ENCODE data around the gene C1GALT1. TPM values are rescaled to one million over a fixed set of nuclear protein-coding genes. Genes with fewer than 3 reads are reported as not detected.

Gene C1GALT1
- total RNA-seq, 1 donor from 2014 or later, result 37.6 TPM

DNA sequence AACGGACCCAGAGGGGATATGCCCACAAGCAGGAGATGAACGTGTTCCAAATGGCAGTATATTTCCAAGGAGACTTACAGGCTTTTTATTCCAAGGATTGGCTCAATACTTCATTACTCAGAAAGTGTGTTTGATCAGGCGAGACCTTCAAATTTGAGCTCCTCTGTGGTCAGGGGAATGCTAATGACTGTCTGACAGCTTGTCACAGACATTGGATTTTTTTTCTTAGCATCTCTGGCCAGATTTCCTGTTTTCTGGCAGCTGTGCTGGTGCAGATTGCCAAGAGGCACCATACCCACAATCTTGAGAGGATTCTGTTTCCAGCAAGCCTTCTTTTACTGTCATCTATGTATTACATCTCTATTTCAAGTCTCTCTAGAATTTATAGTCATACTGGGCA lies 93.8 kb downstream of the C1GALT1 start:
- no peak for DNase-seq (ENCODE audit: low spot score)
- Mint-ChIP-seq H3K4me3 (ENCODE audit: low read depth) (no peak overlapping the region), H3K27ac (no peak overlapping the region), H3K4me1 (ENCODE audit: low read depth) (peaks cover 3% of the 10 kb centered on the region), H3K9me3 (no peaks in the 10 kb centered on the region), H3K36me3 (ENCODE audit: low read depth) (no peaks in the 10 kb centered on the region), H3K27me3 (ENCODE audit: low read depth) (no peaks in the 10 kb centered on the region)
- intact Hi-C loops (cut with micrococcal nuclease), result no loop called here

DNA sequence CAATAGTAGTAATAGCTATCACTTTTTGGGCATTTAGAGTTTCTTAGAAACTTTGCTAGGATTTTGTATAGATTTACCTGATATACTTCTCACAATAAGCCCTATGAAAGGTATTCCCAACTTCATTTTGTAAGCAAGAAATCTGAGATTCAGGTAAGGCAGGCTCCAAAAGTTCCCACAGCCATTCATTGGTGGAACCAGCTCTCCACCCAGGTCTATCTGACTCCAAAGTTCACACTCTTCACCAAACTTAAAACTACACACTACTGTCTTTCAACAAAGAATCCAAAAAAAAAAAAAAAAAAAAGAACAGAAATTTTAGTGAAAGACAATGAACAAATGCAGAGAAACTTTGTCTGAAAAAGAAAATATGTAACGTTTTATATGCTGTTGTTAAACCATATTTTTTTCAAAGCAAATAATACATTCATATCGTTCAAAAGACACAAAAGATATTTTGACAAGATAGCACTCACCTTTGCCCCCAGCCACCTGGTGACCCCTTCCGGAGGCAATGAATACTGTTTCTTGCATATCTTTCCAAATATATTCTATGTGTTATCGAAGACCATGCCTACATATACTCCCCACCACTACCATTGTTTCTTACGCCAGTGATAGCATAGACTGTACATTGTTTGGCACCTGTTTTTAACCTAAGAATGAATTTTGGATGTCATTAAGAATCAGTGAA lies 108.2 kb downstream of the C1GALT1 start:
- Mint-ChIP-seq H3K4me3 (ENCODE audit: low read depth) (no peak overlapping the region), H3K36me3 (ENCODE audit: low read depth) (no peaks in the 10 kb centered on the region), H3K27ac (no peak overlapping the region), H3K4me1 (ENCODE audit: low read depth) (peaks cover 5% of the 10 kb centered on the region), H3K9me3 (peaks cover 6% of the 10 kb centered on the region), H3K27me3 (ENCODE audit: low read depth) (no peaks in the 10 kb centered on the region)
- no peak for DNase-seq (ENCODE audit: low spot score)
- intact Hi-C loops (cut with micrococcal nuclease), result no loop called here

DNA sequence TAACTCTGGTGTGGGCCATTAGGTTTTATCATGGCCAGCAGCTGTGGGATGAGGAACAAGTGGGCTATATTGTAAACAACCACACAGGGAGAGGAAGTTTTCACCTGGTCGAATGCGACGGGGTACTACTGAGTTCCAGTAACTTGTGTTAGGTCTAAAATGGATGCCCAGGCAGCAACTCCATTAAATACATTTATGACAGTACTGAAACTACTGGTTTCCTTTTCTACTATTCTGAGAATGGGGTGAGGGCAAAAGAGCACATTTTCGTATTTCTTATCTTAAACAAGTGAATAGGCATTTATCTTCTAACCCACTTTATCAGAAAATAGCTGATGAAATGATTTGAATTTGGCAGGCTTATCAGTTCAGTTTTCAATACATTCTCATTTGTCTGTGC lies 109.7 kb downstream of the C1GALT1 start:
- H3K27ac Mint-ChIP-seq, result no peak overlapping the region
- no peak overlapping the region for H3K4me3 Mint-ChIP-seq (ENCODE audit: low read depth)
- H3K9me3 Mint-ChIP-seq, result no peaks in the 10 kb centered on the region
- H3K27me3 Mint-ChIP-seq (ENCODE audit: low read depth), result no peaks in the 10 kb centered on the region
- intact Hi-C loops (cut with micrococcal nuclease), result no loop called here
- no peak for DNase-seq (ENCODE audit: low spot score)
- H3K36me3 Mint-ChIP-seq (ENCODE audit: low read depth), result no peaks in the 10 kb centered on the region
- H3K4me1 Mint-ChIP-seq (ENCODE audit: low read depth), result peaks cover 5% of the 10 kb centered on the region

DNA sequence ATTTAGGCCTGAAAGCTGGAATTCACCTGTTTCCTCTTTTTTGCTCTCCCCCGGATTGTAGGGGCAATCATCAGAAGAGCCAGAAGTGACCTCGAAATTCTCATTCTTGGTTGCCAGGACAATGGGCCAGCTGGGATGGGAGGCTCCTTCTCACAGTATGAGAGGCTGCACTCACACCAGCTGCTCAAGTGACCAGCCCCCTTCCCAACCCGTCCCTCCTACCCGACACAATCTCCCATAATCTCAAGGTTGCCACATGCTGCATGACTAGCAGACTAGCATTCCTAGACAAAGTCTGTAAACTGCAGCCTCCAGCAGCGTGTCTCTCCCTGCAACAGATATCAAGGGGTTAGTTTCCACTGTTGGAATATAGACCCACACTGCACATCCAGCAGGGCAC lies 110.3 kb downstream of the C1GALT1 start:
- no peak for DNase-seq (ENCODE audit: low spot score)
- Mint-ChIP-seq H3K4me1 (ENCODE audit: low read depth) (peaks cover 5% of the 10 kb centered on the region), H3K27me3 (ENCODE audit: low read depth) (no peaks in the 10 kb centered on the region), H3K27ac (no peak overlapping the region), H3K9me3 (no peaks in the 10 kb centered on the region), H3K4me3 (ENCODE audit: low read depth) (no peak overlapping the region), H3K36me3 (ENCODE audit: low read depth) (no peaks in the 10 kb centered on the region)
- intact Hi-C loops (cut with micrococcal nuclease), result no loop called here

DNA sequence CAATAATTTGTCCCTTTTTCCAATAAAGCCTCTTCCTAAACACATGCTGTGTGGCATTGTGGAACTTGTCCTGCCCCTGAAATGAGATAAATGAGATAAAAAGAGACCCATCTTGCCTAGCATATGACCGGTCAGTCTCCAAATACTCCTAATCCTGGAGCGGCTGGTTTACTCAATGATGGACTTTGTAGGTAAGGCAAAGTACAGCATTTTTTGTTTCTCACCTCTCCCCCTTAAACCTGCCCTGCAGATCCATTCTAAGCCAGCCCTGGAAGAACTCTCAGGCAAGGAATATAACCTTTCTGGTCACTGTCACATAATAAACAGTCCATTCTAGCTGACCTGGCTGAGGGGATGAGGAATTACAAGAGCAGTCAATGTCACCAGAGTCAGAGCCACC lies 110.7 kb downstream of the C1GALT1 start:
- no peak overlapping the region for H3K4me3 Mint-ChIP-seq (ENCODE audit: low read depth)

DNA sequence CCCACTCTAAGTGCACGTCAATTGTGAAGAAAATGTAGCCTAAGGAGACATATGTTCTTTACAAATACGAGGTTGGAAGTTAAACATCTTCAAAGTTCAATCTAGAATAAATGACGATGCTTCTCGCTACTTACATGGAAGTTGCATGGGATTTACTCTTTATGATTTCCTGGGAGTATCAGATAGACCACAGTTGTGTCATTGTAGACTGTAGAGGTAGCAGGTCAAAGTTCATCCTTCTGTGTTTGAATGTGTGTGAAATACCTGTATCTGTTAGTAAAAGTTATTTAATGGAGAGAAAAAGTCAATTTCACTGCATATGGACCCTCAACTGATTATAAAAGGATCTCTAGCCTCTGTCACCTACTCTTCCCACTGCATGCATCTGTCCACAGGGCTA lies 112.6 kb downstream of the C1GALT1 start:
- intact Hi-C loops (cut with micrococcal nuclease), result no loop called here
- Mint-ChIP-seq H3K4me1 (ENCODE audit: low read depth) (peaks cover 5% of the 10 kb centered on the region), H3K9me3 (no peaks in the 10 kb centered on the region), H3K27ac (no peak overlapping the region), H3K36me3 (ENCODE audit: low read depth) (no peaks in the 10 kb centered on the region), H3K27me3 (ENCODE audit: low read depth) (peaks cover under 1% of the 10 kb centered on the region), H3K4me3 (ENCODE audit: low read depth) (no peak overlapping the region)
- no peak for DNase-seq (ENCODE audit: low spot score)

More for the DNA sequence above, 110.7 kb downstream of the C1GALT1 start:
- intact Hi-C loops (cut with micrococcal nuclease), result no loop called here
- no peak for DNase-seq (ENCODE audit: low spot score)
- no peaks in the 10 kb centered on the region for H3K36me3 Mint-ChIP-seq (ENCODE audit: low read depth)
- H3K9me3 Mint-ChIP-seq, result no peaks in the 10 kb centered on the region
- H3K4me1 Mint-ChIP-seq (ENCODE audit: low read depth), result peaks cover 5% of the 10 kb centered on the region
- H3K27ac Mint-ChIP-seq, result no peak overlapping the region
- H3K27me3 Mint-ChIP-seq (ENCODE audit: low read depth), result no peaks in the 10 kb centered on the region
